Smooth muscle cell (in vitro differentiated cells): ENCODE data around the gene MRC2. TPM values are rescaled to one million over a fixed set of nuclear protein-coding genes. Genes with fewer than 3 reads are reported as not detected.

ENCODE experiments used
- DNase-seq: peaks from one replicate; lab custom pipeline; 2025; ENCODE audit not compliant: unreplicated experiment; lab: John Stamatoyannopoulos, UW
- H2AFZ ChIP-seq: fragments of 200-600 bp; sonication (generic); 2 replicates; pipeline ENCODE4 v1.6.0; 2016; ENCODE audit warnings: antibody characterized with exemption, low read depth, mild to moderate bottlenecking
- H3F3A ChIP-seq: fragments of 200-600 bp; sonication (generic); 2 replicates; pipeline ENCODE4 v1.6.0; 2017; ENCODE audit warnings: antibody characterized with exemption, low read depth
- H3K27ac ChIP-seq: fragments of 200-600 bp; sonication (generic); 2 replicates; pipeline ENCODE4 v1.5.1; 2016; ENCODE audit warnings: low read depth, mild to moderate bottlenecking
- H3K27me3 ChIP-seq: fragments of 200-600 bp; sonication (generic); 2 replicates; pipeline ENCODE4 v1.6.1; 2016; ENCODE audit warnings: low read depth, mild to moderate bottlenecking
- H3K36me3 ChIP-seq: fragments of 200-600 bp; sonication (generic); 2 replicates; pipeline ENCODE4 v1.5.1; 2016; ENCODE audit warnings: low read depth
- H3K4me1 ChIP-seq: fragments of 200-600 bp; sonication (generic); 2 replicates; pipeline ENCODE4 v1.5.1; 2016; ENCODE audit warnings: low read depth
- H3K4me2 ChIP-seq: fragments of 200-600 bp; sonication (generic); 2 replicates; pipeline ENCODE4 v1.6.0; 2016; ENCODE audit warnings: mild to moderate bottlenecking
- H3K4me3 ChIP-seq: fragments of 200-600 bp; sonication (generic); 2 replicates; pipeline ENCODE4 v1.5.1; 2016; ENCODE audit warnings: mild to moderate bottlenecking
- H3K79me2 ChIP-seq: fragments of 200-600 bp; sonication (generic); 2 replicates; pipeline ENCODE4 v1.6.0; 2016; ENCODE audit warnings: low read depth, mild to moderate bottlenecking
- H3K9ac ChIP-seq: fragments of 200-600 bp; sonication (generic); 2 replicates; pipeline ENCODE4 v1.6.0; 2016; ENCODE audit warnings: low read depth
- H3K9me3 ChIP-seq: fragments of 200-600 bp; sonication (generic); replicated peaks from 2 replicates; pipeline ENCODE4 v1.5.1; 2016; ENCODE audit warnings: low read depth
- H4K20me1 ChIP-seq: fragments of 200-600 bp; sonication (generic); 2 replicates; pipeline ENCODE4 v1.6.0; 2016; ENCODE audit warnings: low read depth
- CTCF ChIP-seq: fragments of 200-600 bp; sonication (generic); IDR thresholded peaks from 2 replicates; pipeline ENCODE4 v1.5.1; 2017; ENCODE audit warnings: borderline replicate concordance, mild to moderate bottlenecking, antibody characterized with exemption; ENCODE audit not compliant: insufficient read depth, poor library complexity, severe bottlenecking
- WGBS: methylation state at CpG from one replicate; pipeline ENCODE4 v1.1.7; 2016; ENCODE audit warnings: low lambda C conversion rate; 5-methylcytosine and 5-hydroxymethylcytosine counted together
- polyA plus RNA-seq: library from polyadenylated mRNA; unstranded; fragments of >200 nt; fragmentation: Nextera tagmentation; extraction: Ambion mirVana; gene quantifications from 2 replicates; pipeline ENCODE4 v1.2.1, GENCODE V29; 2016
- total RNA-seq: library from RNA; depleted of rRNA; stranded (reverse); fragments of >200 nt; gene quantifications from 2 replicates; pipeline ENCODE4 v1.2.3, GENCODE V29; 2014

Gene MRC2
- total and polyA plus RNA-seq, 2 experiments from 2014 or later: 177 to 489 TPM

- 96% methylated on average over 9 of the region's 9 CpGs for whole genome bisulfite sequencing
- Histone ChIP-seq H3K36me3 (peaks cover 20% of the 10 kb centered on the region), H3K27me3 (no peaks in the 10 kb centered on the region), H4K20me1 (peaks cover 1% of the 10 kb centered on the region), H3K4me3 (no peak overlapping the region), H3K4me1 (no peaks in the 10 kb centered on the region), H2AFZ (no peak overlapping the region), H3K4me2 (no peak overlapping the region), H3K79me2 (peaks cover 10% of the 10 kb centered on the region), H3K9ac (no peak overlapping the region), H3K9me3 (no peaks in the 10 kb centered on the region), H3F3A (peaks cover 4% of the 10 kb centered on the region), H3K27ac (no peak overlapping the region)
- TF ChIP-seq CTCF: no peak
- no peak for DNase-seq
These were observed 35.0 kb upstream of the MRC2 start for GRCh38 chr17:62592341-62593099.

GRCh38 chr17:62595484-62595883, 32.0 kb upstream of the MRC2 start:
- Histone ChIP-seq H3K27me3 (no peaks in the 10 kb centered on the region), H3K4me1 (no peaks in the 10 kb centered on the region), H3K9me3 (no peaks in the 10 kb centered on the region), H3K9ac (no peak overlapping the region), H3K36me3 (peaks cover 23% of the 10 kb centered on the region), H3F3A (peaks cover 4% of the 10 kb centered on the region), H3K4me2 (no peak overlapping the region), H2AFZ (no peak overlapping the region), H4K20me1 (peaks cover 6% of the 10 kb centered on the region), H3K4me3 (no peak overlapping the region), H3K27ac (no peak overlapping the region), H3K79me2 (peaks cover 10% of the 10 kb centered on the region)
- no peak for TF ChIP-seq CTCF
- no peak for DNase-seq
- over 99% methylated on average over 5 of the region's 5 CpGs for WGBS

- Histone ChIP-seq H3K9me3 (no peaks in the 10 kb centered on the region), H3F3A (peaks cover 4% of the 10 kb centered on the region), H3K4me3 (no peak overlapping the region), H3K27me3 (no peaks in the 10 kb centered on the region), H3K36me3 (peaks cover 23% of the 10 kb centered on the region), H2AFZ (no peak overlapping the region), H4K20me1 (peaks cover 6% of the 10 kb centered on the region), H3K4me1 (no peaks in the 10 kb centered on the region), H3K79me2 (peaks cover 10% of the 10 kb centered on the region), H3K9ac (no peak overlapping the region), H3K4me2 (no peak overlapping the region), H3K27ac (no peak overlapping the region)
- WGBS: 100% methylated on average over 2 of the region's 2 CpGs
- no peak for DNase-seq
- no peak for TF ChIP-seq CTCF
These were observed 30.8 kb upstream of the MRC2 start for GRCh38 chr17:62596662-62597061.

- H3K4me3 ChIP-seq: no peak overlapping the region
- no peak overlapping the region for H3K27ac ChIP-seq
- TF ChIP-seq CTCF: no peak
- H4K20me1 ChIP-seq: peaks cover 6% of the 10 kb centered on the region
- H3F3A ChIP-seq: peaks cover 4% of the 10 kb centered on the region
- WGBS: 94% methylated on average over 2 of the region's 2 CpGs
- H3K9ac ChIP-seq: no peak overlapping the region
- peaks cover 23% of the 10 kb centered on the region for H3K36me3 ChIP-seq
- H3K4me1 ChIP-seq: no peaks in the 10 kb centered on the region
- H3K79me2 ChIP-seq: peaks cover 10% of the 10 kb centered on the region
- H3K9me3 ChIP-seq: no peaks in the 10 kb centered on the region
- no peak overlapping the region for H2AFZ ChIP-seq
- H3K4me2 ChIP-seq: no peak overlapping the region
- H3K27me3 ChIP-seq: no peaks in the 10 kb centered on the region
- DNase-seq: no peak
These were observed 30.3 kb upstream of the MRC2 start for GRCh38 chr17:62597150-62597549.
